HG03460 (cell line): ENCODE data around the gene MAST2.
A peak's percentile ranks its signal among the peaks of the same experiment; 100 is the strongest.
"Not testable (repeated sequence)": the region's sequence is repeated elsewhere in the genome, so short reads cannot be mapped to it uniquely, and the experiment has no call there.

Experiments used
- ATAC-seq: cut with Tn5 transposase; IDR thresholded peaks from one replicate; pipeline ENCODE4 v1.9.1; 2021; ENCODE audit not compliant: unreplicated experiment

Gene MAST2

DNA sequence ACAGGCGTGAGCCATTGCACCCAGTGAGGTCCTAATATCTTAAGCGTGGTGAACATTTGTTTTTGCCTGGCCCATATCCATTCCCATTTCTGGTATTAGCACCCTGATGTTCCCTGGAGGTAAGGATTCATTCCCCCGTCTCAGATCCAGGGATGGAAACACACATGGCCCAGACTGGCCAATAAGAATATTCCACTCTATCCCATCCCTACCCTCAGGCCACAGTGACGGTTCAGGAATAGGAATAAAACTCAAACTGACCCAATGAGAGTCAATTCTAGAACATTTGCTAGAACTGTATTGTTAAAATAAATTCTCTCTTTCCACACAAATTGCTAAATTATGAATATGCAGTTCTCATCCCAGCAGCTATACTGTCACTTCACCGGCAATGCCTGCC is 252.9 kb downstream of the MAST2 start:
- ATAC-seq = no peak

GRCh38 chr1:46057215-46057614 is 253.8 kb downstream of the MAST2 start:
- ATAC-seq = not testable (repeated sequence)

DNA sequence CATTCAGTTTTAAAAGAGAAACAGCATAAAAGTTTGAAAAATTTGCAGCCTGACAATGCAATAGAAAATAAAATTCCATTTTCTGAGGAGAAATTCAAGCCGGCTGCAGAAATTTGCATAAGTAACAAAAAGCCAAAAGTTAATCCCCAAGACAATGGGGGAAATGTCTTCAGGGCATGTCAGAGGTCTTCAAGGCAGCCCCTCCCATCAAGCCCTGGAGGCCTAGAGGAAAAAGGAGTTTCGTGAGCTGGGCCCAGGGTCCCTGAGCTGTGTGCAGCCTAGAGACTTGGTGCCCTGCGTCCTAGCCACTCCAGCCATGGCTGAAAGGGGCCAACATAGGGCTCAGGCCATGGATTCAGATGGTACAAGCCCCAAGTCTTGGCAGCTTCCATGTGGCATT is 254.4 kb downstream of the MAST2 start:
- ATAC-seq = no peak

DNA sequence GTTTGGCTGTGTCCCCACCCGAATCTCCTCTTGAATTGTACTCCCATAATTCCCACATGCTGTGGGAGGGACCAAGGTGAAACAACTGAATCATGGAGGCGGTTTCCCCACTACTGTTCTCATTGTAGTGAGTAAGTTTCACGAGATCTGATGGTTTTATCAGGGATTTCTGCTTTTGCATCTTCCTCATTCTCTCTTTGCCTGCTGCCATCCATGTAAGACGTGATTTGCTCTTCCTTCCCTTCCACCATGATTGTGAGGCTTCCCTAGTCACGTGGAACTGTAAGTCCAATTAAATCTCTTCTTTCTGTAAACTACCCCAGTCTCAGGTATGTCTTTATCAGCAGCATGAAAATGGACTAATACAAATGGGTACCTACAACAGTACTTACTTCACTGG is 255.5 kb downstream of the MAST2 start:
- no peak for ATAC-seq

DNA sequence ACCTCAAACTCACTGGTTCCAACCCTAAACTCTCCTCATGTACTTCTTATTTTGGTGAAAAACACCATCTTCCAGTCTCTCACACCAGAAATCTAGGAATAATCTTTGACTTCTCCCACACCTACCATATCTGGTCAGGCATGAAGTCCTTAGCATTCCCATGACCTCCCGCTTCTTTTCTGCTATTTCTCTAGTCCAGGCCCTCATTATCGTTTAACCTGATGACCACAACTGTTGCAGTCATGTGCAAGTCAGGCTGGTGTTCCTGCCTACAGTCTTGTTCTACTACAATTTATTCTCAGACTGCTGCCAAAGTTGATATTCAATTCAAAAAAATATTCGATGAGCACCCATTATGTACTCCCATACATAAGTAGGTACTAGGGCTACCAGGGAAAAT is 257.7 kb downstream of the MAST2 start:
- no peak for ATAC-seq

DNA sequence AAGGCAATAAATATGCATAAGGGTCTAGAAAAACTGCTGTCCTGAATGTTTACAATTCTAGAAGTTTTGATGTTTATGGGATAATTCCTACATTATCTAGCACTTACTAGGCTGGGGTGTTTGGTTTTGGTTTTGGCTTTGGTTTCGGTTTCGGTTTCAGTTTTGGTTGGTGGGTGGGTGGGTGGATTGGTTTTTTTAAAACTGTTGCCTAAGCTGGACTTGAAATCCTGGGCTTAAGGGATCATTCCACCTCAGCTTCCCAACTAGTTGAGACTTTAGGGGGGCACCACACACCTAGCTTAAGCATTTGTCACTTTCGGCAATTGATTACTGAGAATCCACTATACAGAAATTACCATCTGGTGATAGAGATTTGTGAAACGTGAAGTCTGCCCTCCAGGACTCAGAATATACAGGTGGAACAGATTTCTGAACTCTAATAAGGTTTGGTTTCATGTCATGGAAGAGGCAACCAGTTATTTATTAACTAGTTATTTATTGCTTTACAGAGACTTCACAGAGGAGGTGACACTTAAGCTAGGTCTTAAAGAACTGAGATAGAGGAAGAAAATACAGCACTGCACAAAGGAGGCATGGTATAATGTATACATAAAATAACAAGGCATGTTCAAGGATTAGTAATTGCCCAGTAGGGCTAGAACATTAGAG is 259.4 kb downstream of the MAST2 start:
- ATAC-seq = no peak

- no peak for ATAC-seq
Observed at GRCh38 chr1:46064708-46065107, 261.3 kb downstream of the MAST2 start.

GRCh38 chr1:46065405-46065804 is 262.0 kb downstream of the MAST2 start:
- ATAC-seq = peak; percentile 46

DNA sequence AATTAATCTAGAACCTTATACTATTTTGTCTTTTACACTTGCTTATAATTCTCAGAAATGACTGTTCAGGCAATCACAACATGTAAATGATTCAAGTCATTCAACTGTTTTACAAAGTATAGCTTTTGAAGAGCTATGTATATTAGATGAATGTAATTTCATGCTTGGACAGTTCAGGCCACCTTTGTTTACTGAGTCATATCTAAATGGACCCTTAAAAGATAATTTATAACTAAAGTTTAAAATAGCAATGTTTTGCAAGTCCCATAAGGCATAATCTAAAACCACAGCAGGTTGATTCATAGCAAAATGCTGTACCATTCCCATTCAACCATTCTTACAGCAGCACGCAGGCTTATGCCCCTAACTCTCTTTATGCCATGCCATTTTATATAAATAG is 264.2 kb downstream of the MAST2 start:
- ATAC-seq = no peak

DNA sequence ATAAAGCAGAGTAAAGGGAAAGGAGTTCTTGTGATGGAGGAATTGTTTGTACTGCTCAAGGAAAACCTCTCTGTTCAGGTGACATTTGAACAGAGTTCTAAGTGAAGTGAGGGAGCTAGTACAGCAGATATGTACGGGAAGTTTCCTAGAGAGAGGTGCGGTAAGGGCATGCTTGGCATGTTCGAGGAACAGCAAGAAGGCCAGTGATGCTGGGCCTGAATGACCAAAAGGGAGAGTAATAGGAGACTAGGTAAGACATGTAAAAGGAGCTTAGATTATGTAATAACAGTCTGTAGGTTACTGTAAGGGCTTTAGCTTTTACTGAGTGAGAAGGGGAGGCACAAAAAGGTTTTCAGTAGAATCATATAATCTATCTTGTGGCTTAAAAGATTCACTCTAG is 265.1 kb downstream of the MAST2 start:
- no peak for ATAC-seq

DNA sequence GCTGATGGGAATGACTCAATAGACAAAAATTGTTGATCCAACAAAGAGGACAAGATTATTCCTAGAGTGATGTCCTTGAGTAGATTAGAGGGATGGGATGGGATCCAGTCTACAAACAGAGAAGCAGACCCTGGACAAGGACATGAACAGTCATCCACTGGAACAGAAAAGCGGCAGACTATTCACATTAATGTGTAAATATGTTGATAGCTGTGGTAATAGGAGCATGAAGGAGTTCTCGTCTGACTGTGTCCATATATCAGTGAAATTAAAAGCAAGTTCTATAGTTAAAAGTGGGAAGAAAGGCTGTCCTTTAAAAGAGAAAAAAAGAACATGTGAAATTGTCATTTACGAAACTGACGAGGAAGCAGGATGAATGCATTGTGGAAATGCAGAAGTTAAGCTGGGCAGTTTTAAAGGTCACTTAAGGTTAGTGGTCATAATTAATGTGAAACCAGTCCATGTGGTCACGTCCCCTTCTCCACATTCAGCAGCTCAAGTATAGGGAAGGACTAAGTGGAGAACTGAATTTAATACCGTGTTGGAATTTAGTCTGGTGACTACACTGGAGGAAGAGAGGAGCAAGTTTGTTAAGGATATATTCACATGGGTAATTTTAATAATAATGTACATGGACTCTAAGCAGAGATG is 266.9 kb downstream of the MAST2 start:
- no peak for ATAC-seq

GRCh38 chr1:46072975-46073374 is 269.6 kb downstream of the MAST2 start:
- ATAC-seq = no peak

DNA sequence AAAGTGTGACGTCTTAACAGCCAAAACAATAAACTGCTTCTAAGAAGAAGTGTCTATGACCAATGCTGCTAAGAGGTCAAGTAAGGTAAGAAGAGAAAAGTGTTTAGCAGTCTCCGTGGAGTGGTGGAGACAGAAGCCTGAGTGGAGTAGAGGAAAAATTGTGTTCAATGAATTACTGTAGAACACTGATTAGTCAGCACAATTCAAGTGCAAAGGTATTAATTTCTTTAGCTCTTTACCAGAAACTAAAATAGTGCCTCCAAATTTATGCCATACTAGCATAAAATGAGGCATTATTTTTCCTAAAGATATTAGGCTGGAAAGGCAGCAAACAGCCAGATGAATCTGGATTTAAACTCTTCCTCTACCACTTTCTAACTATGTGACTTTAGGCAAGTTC is 272.9 kb downstream of the MAST2 start:
- ATAC-seq = no peak

DNA sequence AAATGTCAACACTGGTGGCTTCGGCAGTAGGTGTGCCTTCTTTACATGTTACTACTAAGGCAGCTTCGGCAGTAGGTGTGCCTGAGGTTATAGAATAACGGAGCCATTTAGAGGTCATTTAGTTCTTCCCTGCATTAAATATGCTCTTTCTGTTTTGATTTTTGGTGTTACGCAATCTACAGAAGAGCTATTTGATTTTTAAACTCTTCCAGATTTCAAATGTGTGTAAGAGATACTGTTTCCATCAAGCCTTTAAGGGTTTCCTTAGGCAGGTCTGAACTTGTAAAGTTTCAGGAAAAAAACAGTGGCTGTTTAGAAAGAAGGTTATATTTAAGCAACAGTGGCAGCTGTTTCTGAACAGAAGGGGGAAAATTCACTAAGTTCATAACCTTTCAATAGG is 274.2 kb downstream of the MAST2 start:
- ATAC-seq = no peak

DNA sequence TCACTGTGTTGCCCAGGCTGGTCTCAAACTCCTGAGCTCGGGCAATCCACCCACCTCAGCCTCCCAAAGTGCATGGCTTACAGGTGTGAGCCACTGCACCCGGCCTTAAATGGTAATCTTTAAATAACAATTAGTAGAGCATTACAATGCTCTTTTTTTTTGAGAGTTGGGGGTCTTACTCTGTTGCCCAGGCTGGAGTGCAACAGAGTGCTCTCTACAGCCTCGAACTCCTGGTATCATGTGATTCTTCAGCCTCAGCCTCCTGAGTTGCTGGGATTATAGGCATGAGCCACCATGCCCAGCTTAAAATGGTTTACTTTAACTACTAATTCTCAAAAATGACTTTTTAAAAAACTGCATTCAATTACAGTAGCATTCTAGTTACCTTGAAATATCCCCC is 276.8 kb downstream of the MAST2 start:
- no peak for ATAC-seq

DNA sequence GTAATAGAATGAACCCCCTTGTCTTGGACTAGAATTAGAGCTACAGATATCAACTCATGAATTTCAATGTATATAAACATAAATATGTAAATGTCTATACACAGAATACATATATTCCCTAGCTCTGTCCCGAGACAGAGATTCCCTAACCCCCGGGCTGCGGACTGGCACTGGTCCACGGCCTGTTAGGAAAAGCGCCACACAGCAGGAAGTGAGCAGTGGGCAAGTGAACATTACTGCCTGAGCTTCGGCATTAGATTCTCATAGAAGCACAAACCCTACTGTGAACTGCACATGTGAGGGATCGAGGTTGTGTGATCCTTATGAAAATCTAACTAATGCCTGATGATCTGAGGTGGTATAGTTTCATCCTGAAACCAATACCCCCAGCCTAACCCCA is 277.8 kb downstream of the MAST2 start:
- no peak for ATAC-seq

- no peak for ATAC-seq
Observed at GRCh38 chr1:46081619-46082018, 278.2 kb downstream of the MAST2 start.

- ATAC-seq = no peak
Observed at GRCh38 chr1:46083579-46083978, 280.2 kb downstream of the MAST2 start.

DNA sequence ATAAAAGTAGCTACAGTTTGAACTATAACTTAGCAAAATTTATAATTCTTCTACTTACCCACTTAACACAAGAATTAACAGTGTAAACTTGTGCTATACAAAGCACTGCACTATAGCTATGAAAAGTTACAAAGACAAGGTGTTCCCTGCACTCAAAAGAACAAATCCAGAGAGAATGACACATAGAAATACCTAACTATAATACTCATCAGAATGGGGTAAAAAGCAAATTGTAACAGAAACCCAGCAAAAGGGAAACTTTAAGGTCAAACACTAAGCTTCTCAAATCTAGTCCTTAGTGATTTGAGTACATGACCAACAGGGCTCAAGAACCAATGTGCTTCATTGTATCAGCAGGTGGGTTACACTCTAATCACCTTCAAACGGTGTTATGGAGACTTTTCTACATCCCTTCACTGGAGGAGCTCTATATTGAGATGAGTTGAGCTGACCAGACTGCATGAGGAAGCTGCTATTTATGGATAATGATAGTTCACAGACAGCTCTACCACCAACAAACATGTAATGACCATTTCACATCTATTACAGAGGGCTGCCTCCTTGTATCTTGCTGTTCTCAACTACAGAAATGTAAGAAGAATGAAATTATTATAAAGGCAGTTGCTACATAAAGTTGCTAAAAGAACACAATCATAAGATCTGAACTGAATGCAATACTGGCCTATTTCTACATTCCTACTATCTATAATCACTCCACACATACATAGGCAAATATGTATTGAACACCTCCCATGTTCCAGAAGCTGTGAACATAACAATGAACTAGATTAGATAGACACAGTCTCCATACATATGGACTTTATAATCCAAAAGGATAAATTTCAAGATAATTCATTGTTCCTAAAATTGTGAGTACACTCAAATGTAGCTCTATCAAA is 281.4 kb downstream of the MAST2 start:
- no peak for ATAC-seq
